Measurements from ENCODE around the gene DHRS7B.
"Not testable (repeated sequence)": the region's sequence is repeated elsewhere in the genome, so short reads cannot be mapped to it uniquely, and the experiment has no call there.

The DHRS7B gene

DNA sequence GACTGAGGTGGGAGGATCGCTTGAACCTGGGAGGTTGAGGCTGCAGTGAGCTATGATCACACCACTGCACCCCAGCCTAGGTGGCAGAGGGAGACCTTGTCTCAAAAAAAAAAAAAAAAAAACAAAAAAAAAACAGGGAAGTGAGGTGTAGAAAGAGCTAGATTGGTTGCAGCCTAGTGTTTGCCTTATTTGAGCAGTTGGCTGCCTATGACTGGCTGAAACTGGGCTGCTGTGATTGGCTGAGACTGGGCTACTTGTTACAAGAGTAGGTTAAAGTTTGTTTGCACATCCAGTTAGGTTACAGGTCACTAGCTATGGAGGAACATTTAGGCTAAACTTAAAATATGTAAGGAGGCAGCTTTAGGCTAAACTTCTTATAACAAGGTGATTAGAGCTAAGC lies 5.7 kb downstream of the DHRS7B start:
- no peak for DNase-seq (ENCODE audit: low read depth, low spot score)
- H3K4me3 ChIP-seq (ENCODE audit: low read depth, low read length): no peak overlapping the region
- POLR2A ChIA-PET: no interaction called here
- TF ChIP-seq, protein P1, sequence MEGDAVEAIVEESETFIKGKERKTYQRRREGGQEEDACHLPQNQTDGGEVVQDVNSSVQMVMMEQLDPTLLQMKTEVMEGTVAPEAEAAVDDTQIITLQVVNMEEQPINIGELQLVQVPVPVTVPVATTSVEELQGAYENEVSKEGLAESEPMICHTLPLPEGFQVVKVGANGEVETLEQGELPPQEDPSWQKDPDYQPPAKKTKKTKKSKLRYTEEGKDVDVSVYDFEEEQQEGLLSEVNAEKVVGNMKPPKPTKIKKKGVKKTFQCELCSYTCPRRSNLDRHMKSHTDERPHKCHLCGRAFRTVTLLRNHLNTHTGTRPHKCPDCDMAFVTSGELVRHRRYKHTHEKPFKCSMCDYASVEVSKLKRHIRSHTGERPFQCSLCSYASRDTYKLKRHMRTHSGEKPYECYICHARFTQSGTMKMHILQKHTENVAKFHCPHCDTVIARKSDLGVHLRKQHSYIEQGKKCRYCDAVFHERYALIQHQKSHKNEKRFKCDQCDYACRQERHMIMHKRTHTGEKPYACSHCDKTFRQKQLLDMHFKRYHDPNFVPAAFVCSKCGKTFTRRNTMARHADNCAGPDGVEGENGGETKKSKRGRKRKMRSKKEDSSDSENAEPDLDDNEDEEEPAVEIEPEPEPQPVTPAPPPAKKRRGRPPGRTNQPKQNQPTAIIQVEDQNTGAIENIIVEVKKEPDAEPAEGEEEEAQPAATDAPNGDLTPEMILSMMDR (IDR thresholded peaks at IDR 0.05; ENCODE audit: insufficient read depth, low read length, missing control alignments): no peak
- CTCF ChIA-PET: interaction anchor here (1.2 to 7.2 kb wide), 5 partner anchors 11 to 380 kb away, joined by 3 to 81 read pairs (median 64); no protein-coding TSS in a partner anchor

DNA sequence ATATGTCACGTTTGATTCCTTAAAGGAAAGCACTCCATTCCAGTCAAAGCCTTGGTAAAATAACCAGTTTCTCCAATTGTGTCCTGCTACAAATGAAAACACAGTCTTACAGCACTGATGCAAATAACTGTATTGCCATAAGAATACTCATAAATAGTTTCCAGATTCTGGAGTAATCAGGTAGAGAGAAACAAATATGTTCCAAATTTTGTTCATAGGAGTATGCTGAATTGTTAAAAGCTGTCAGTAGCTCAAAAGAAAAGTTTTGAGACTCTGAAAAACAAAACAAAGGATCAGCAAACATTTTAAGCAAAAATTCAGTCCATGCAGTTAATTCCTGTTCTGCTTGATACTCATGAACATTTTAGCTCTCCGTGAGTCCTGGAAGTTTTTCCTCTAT lies 7.8 kb downstream of the DHRS7B start:
- no peak overlapping the region for H3K4me3 ChIP-seq (ENCODE audit: low read depth, low read length)
- no peak for DNase-seq (ENCODE audit: low read depth, low spot score)
- ChIA-PET POLR2A (no interaction called here), CTCF (interaction anchor here (2.4 kb wide), 1 partner anchor 378 kb away, joined by 10 read pairs; no protein-coding TSS in a partner anchor)
- TF ChIP-seq, protein P1 (IDR thresholded peaks at IDR 0.05; ENCODE audit: insufficient read depth, low read length, missing control alignments): no peak

DNA sequence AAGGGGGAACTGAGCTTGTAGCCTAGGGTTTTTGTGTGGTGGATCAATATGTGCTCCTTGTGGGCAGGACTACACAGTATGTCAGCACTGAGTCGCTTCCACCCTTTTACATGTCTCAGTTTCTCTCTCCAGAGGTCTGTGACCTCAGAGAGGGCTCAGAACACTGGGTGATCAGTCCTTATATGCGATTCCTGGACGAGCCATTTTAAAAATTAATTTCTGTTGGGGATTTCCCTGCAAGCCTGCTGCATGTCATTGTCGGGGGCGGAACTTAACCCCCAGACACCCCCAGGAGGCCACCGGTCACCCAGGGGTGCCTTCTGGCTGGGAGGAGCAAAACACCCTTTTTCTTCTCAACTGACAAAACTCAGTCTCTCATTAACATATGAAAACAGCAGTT lies 14.1 kb downstream of the DHRS7B start:
- TF ChIP-seq, protein P1 (IDR thresholded peaks at IDR 0.05; ENCODE audit: insufficient read depth, low read length, missing control alignments): no peak
- CTCF ChIA-PET: interaction anchor here (3.0 kb wide), 1 partner anchor 12 kb away, joined by 25 read pairs; no protein-coding TSS in a partner anchor
- DNase-seq (ENCODE audit: low read depth, low spot score): no peak
- H3K4me3 ChIP-seq (ENCODE audit: low read depth, low read length): no peak overlapping the region
- POLR2A ChIA-PET: no interaction called here

DNA sequence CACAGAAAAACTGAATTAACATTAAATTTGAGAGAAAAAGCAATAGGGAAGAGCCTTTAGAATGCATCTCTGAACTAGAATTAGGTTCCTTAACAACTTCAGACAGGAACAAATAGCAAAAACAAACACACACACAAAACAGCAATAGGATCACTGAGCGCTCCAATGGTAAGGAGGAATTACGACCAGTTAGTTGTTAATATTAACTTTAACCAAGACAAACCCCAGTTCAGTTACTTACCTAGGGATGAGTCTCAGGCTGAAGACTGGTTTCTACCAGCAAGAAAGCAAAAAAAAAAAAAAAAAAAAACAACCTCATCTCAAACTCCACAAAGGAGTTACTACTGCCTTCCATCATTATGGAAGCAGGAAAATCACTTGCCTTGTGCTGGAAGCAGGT lies 14.6 kb downstream of the DHRS7B start:
- ChIA-PET CTCF (interaction anchor here (1.4 to 3.0 kb wide), 3 partner anchors 12 to 370 kb away, joined by 3 to 25 read pairs (median 3); no protein-coding TSS in a partner anchor), POLR2A (no interaction called here)
- TF ChIP-seq, protein P1 (IDR thresholded peaks at IDR 0.05; ENCODE audit: insufficient read depth, low read length, missing control alignments): no peak
- no peak for DNase-seq (ENCODE audit: low read depth, low spot score)
- H3K4me3 ChIP-seq (ENCODE audit: low read depth, low read length): no peak overlapping the region

DNA sequence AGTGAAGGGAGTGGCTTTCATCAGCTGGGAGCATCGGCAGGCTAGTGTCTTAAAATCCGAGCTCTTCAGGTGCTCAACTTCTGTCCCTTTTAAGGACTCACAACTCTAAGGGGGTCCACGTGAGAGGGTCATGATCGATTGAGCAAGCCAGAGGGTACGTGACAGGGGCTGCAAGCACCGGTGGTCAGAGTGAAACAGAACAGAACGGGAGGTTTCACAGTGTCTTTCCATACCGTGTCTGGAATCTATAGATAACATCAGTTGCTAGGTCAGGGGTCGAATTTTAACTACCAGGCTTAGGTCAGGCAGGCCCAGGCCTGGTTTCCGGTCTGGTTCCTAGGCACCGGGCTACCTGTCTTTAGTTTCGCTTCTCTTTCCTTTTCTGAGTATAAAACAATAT lies 15.3 kb downstream of the DHRS7B start:
- H3K4me3 ChIP-seq (ENCODE audit: low read depth, low read length); DNase-seq (ENCODE audit: low read depth, low spot score); POLR2A ChIA-PET: not testable (repeated sequence)
- CTCF ChIA-PET: interaction anchor here (1.0 to 1.6 kb wide), 4 partner anchors 13 to 369 kb away, joined by 3 to 5 read pairs (median 4); no protein-coding TSS in a partner anchor

DNA sequence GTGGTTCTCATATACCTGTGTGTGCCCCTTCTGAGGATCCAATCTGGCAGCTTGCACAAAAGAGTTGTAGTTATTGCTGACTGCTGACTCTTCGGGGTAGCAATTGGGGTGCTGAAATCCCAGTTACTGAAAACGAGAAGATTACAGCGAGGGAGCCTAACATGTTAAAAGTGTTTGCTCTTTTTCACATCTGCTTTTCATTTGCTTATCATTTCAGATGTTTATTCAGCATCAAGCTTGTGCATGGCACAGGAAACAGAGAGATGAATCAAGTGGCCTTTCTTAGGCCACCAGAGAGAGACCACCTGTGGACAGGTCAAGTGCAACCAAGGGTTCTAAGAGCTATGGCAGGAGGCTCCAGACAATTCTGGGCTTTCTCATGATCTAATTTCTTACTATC lies 16.9 kb downstream of the DHRS7B start:
- H3K4me3 ChIP-seq (ENCODE audit: low read depth, low read length): no peak overlapping the region
- POLR2A ChIA-PET: no interaction called here
- TF ChIP-seq, protein P1 (IDR thresholded peaks at IDR 0.05; ENCODE audit: insufficient read depth, low read length, missing control alignments): no peak
- CTCF ChIA-PET: interaction anchor here (0.8 kb wide), 2 partner anchors 11 to 14 kb away, joined by 3 to 4 read pairs; no protein-coding TSS in a partner anchor
- no peak for DNase-seq (ENCODE audit: low read depth, low spot score)

DNA sequence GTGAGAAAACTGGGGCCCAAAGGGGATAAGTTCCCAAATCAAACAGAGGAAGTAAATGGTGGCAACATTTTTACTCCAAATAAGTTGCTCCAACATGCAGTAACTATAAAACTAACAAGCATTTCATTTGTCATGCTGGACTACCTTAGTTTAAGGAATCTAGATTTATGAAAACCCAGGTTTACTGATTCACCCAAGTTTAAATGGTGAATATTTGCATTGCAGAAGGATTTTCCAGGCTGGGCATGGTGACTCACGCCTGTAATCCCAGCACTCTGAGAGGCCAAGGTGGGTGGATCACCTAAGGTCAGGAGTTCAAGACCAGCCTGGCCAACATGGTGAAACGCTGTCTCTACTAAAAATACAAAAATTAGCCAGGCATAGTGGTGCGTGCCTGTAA lies 17.5 kb downstream of the DHRS7B start:
- CTCF ChIA-PET: interaction anchor here (0.8 kb wide), 1 partner anchor 11 kb away, joined by 3 read pairs; no protein-coding TSS in a partner anchor
- not testable (repeated sequence) for DNase-seq (ENCODE audit: low read depth, low spot score); H3K4me3 ChIP-seq (ENCODE audit: low read depth, low read length)
- POLR2A ChIA-PET: interaction anchor here (0.6 kb wide), 1 partner anchor 34 kb away, joined by 3 read pairs; no protein-coding TSS in a partner anchor

All from AG04449 (cell line).